Activated T-cell treated with anti-CD3 and anti-CD28 coated beads, Interleukin-2, amount 50 U/mL, for 48 hours (primary cell): ENCODE results near the gene C1orf141.
A peak's percentile ranks its signal among the peaks of the same experiment; 100 is the strongest.
"Not testable (repeated sequence)": the region's sequence is repeated elsewhere in the genome, so short reads cannot be mapped to it uniquely, and the experiment has no call there.

Experiments used
- DNase-seq, 2 experiments: peaks; one replicate each; pipeline ENCODE4 v3.0.0-alpha.2; 2020

The C1orf141 gene

DNA sequence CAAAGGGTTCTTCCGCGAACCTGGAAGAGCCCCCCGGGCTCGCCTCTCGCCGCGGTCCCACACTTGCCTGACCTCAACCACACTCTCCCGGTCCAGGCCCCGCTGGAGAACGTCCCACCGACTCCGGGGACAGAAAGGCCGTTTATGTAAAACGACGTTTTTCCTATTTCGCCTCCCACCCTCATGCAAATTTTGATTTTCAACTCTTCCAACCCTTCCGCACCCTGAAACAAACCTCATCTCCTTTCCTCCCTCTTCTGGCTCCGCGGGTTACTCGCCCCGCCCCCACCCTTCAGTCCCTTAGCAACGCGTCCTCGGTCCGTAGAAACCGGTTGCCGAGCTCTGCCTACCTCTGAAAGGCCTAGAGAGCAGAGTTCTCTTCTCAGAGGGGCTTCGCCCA, at the start of gene C1orf141:
TSS of gene C1orf141 (minus strand) at position 276 of the 400 bp plus-strand sequence. CDS start 7,730 bp downstream, outside the sequence.
- DNase-seq = peak; percentile 38 to 42

DNA sequence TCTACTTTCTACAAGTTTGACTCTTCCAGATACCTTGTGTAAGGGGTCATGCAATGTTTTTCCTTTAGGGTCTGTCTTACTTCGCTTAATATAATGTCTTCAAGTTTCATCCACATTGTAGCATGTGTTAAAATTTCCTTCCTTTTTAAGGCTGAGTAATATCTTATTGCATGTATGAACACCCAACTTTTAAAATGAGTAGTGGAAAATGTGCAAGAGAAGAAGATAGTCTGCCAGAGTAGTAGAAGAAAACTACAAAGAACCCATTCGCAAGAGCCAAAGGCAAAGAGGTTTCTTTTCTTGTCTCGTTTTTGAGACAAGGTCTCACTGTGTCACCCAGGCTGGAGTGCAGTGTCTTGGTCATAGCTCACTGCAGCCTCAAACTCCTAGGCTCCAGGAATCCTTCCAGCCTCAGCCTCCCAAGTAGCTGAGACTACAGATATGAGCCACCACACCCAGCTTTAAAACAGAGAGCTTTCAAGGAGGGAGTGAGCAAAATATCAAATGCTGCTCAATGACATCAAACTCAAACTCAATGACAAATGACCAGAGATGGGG, 40.8 kb upstream of the C1orf141 start:
- DNase-seq = peak in 1 of 2 experiments; percentile 52

DNA sequence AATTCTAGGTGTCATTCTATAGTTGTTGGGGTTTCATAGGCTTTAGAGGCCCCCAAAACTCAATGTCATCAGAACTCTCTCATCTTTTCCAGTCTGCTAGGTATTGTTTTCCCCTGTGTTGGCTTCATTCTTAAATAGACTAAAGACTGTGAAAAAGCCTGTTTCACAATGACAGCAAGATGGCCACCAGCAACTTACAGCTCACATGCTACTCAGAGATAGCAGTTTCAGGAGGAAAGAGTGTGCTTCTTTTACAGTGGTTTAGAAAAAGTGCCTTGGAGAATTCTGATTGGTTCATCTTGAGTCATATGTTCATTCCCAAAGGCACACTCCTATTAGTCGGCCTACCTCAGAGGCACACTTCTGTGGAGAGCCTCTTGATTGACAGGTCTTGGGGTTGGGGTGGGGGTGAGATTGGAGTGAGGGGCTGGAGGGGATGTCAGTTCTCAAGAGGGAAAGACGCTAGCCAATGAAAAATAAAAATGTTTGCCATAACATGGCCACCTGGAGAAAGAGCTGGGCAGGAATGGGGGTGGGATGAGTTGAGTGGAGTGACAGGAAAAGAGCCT, 40.0 kb upstream of the C1orf141 start:
- DNase-seq = peak in 1 of 2 experiments; percentile 49

DNA sequence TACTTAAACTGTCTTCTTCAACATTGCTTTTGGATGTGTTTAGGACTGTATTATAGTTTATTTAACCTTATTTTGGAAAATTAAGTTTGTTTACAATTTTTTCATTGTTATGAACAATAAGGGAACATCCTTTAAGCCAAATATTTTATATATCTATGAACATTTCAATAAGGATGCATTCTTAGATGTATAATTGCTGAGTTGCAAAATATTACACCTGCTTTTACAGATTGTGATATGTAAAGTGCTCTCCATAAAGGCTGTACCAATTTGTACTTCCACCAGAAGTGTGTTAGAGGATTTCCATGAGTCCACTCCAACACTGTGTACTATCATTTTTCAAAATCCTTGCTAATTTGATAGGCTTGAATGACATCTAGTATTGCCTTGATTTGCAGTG, 39.2 kb upstream of the C1orf141 start:
- DNase-seq = no peak

DNA sequence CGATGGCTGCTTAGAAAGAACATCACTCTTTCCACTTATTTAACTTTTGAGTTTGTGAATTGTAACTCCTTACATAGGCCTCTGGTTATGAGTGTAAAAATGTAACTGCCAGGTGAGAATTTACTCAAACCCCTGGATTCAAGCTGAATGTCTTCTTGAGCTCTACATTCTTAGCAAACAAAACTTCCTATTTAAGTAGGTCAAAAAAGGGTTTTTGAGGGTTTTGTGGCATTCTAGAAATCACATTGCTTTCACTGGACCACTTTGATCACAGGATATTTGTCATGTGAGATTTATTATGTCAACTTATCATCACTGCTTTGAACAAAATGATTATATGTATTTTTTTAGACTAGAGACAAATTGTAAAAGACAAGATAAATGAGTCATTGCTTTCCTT, 37.2 kb upstream of the C1orf141 start:
- DNase-seq = no peak

DNA sequence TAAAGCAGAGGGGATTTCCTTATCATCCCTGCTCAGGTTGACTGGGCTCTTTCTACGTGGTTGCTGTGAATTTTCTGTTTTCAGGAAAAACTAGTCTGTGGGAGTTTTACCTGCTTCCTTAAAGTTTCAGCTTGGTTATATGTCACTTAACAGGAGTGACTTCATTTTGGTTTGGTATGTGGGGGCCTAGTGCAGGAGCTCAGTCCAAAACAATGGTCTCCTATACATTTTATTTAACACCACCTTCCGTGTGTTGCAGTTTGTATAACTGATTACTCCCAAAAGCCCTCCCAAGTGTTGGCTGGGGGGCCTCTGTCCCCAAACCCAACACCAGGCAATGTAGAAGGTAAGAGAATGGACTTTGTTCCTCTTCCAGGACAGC, 36.8 kb upstream of the C1orf141 start:
- peak; percentile 63 to 65 for DNase-seq

DNA sequence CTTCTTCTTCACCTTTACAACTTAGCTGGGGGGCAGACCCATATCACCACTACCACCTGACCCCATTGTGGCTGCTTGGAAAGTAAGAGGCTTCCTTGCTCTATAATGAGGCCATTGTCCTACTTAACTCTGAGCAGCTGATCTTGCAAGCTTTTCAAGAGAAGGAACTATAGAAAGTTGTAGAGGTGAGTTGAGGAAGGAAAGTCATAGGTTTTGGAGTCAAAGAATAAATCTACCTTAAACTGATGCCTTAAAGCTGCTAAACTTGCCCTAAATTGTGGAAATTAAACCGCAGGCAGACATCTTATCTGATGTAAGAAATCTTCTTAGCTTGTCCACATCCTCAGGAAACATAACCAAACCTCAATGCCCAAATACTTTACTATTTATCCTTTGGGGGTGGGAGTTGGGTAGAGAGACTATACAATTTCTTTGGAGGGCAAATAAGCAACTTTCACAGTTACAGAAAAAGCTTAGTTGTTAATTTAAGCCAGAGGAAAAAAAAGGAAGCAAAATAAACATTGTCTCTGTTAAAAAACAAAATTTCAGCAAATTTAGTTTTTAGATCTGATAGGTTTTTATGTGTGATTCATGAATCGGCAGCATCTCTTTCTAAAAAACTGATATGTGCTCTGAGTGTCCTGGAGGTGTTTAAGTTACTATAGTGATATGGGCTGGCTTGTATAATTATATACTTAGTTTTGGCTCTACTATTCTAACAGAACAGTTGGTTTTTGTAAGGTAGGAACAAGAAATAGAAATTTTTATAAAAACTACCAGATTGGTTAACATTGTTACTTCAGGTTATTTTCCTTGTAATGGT, 36.2 kb upstream of the C1orf141 start:
- DNase-seq = no peak

DNA sequence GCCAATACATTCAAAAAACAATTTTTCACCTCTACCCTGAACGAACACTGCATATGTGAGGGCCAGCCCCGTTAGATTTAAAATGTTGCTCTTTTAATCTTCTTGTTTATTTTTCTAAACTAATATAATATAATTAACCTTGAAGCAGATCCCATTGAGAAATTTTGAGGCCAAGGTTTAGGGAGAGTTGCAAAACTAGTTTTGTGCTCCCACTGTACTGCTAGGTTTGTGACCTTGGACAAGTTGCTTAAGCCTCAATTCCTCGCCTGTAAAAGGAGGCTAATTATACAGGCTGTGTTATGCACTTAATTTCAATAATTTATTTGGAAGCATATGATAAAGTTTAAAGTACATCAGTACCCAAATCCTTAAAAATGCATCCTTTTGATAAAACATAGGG, 35.2 kb upstream of the C1orf141 start:
- DNase-seq = no peak

DNA sequence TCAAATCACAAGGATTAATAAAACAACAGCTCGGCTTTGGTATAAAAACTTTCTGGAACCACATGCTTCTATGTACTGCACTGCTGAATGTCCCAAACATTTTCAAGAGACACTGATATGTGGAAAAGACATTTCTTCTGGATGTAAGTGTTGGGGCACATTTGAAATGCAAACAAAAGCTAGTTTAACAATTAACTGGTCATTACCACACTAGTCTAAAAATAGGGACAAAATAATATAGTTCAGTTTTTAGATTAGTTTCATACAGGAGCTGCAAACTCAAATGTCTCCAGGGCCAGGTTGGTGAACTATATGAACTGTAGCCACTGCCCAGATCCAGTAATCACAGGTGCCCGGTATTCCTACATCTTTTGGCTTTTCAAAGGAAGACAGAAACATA, 34.7 kb upstream of the C1orf141 start:
- no peak for DNase-seq

DNA sequence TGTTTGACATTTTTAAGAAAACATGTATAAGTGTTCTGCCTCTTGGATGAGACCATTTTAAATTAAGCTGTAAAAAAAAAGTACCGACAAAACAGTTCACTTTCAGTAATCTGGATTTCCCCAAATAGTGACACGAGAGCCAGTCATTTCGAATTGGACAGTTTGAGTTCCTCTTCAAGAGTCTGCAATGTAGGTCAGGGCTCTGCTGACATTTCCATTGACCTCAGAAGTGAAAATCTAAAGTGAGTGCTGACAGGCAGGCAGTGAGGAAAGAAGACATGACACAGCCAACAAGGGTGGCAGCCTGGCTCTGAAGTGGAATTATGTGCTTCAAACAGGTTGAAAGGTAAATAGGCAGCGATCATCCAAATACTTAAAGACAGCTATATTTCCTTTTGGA, 31.4 kb upstream of the C1orf141 start, which contains the start of gene IL23R:
TSS of gene IL23R (plus strand) at position 259 of the 400 bp plus-strand sequence. CDS start 1,667 bp downstream, outside the sequence.
- DNase-seq = peak; percentile 55 to 60

DNA sequence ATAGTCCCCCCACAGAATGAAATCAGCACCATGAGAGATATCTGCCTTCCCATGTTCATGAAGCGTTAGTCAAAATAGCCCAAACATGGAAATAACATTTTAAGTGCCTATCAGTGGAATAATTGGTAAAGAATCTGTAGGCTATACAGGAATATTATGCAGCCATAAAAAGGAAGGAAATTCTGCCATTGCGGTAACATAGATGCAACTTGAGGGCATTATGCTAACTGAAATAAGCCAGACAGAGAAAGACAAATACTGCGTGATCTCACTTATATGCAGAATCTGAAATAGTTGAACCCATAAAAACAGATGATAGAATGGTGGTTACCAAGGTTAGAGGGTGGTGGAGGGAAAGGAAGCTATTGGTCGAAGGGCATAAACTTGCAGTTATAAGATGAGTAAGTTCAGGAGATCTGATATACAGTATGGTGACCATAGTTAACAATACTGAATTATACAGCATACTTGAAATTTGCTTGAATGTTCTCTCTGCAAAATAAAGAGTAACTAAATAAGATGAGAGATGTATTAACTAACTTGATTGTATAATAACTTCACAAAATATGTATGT, 30.8 kb upstream of the C1orf141 start:
- no peak for DNase-seq

DNA sequence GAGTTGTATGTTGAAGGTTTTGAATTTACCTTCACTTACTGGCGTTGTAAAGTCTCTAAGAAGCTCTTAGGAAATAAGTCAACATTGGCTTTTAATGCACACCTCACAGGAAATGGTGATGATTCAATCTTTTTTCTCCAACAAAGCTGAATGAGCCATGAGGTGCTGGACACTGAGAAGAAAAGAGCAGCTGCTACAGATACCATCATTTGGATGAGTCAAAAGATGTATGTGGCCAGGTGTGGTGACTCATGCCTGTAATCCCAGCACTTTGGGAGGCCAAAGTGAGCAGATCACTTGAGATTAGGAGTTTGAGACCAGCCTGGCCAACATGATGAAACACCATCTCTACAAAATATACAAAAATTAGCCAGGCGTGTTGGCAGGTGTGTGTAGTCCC, 28.2 kb upstream of the C1orf141 start:
- DNase-seq = peak; percentile 65 to 68

DNA sequence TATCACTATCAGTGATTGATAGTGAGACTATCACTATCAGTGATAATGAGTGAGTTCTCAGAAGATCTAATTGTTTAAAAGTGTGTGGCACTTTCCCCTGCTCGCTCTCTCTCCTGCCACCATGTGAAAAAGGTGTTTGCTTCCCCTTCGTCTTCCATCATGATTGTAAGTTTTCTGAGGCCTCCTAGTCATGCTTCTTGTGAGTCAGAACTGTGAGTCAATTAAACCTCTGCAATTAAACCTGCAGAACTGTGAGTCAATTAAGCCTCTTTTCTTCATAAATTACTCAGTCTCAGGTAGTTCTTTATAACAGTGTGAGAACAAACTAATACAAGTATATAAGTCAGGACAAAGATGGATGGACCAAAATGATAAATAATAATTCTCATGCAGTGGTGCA, 24.5 kb upstream of the C1orf141 start:
- peak in 1 of 2 experiments; percentile 44 for DNase-seq

DNA sequence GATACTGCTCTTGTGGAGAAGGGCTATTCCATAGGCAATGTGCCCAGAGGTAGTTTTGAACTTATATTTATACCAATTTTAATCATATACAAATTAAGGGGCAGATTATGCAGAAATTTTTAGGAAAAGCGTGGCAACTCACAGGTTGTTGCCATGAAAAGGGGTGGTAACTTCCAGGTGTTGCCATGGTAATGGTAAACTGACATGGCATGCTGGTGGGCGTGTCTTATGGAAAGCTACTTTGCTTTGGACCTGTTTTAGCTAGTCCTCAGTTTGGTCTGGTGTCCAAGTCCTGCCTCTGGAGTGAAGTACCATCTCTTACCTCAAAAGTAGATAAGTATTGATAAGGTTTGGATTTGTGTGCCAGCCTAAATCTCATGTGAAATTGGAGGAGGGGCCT, 23.6 kb upstream of the C1orf141 start:
- DNase-seq = no peak

DNA sequence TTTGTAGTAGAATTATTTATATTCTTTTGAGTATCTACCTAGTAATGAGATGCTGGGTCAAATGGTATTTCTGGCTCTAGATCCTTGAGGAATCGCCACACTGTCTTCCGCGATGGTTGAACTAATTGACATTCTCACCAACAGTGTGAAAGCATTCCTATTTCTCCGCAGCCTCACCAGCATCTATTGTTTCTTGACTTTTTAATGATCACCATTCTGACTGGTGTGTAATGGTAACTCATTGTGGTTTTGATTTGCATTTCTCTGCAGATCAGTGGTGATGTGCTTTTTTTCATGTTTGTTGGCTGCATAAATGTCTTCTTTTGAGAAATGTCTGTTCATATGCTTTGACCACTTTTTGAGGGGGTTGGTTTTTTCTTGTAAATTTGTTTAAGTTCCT, 16.2 kb upstream of the C1orf141 start:
- DNase-seq = no peak

DNA sequence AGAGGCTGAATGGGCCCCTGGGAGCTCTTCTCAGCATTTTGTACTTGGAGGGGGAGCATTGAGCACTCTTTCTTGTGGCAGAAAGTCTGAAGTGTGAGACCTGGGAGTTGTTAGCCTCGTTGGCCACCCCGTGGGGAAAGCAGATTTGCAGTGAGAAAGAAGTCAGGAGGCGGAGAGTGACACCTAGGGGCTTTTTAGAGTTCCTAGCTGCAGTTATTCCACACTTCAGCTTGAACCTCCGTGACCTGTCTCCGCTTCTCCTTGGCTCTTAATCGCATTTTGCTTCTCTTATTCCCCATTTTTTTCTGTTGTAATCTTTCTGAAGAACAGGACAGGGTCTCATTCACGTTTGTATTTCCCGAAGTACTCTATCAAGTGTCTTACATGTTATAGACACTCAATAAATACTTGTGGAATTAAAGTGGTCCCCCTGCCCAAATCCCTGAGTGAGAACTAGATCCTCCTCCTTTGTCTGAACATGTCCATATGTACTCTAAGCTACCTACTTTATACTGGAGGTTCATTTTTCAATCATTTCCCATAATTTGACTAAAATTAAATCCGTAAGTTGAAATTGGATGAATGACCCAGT, 14.5 kb upstream of the C1orf141 start:
- peak; percentile 69 for DNase-seq

DNA sequence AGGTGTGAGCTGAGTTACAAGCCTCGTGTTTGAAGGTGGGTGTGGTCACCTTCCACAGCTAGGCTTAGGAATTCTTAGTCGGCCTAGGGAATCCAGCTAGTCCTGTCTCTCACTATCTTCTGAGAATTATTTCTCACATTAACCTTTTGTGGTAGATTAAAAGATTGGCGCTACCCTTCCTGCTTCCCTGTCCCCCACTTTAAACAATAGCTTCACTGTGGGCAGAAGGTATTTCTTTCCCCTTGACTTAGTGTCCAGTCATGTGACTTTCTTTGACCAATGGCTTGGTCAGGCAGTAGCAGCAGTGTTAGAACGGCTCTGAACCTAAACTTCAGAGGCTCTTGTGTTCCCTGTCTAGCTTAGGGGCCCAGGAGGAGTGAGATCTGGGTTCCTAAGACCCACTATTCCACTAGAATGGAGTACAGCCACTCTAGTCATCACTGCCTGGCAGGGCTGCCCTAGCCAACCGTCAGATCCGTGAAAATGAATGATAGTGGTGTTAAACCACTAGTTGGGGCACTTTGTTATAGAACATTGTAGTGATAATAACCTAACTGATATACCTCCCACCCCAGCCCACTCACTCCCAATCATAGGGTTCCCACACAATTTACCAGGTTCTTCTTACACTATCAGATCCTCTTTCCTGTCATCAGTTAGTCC, 13.9 kb upstream of the C1orf141 start:
- no peak for DNase-seq

DNA sequence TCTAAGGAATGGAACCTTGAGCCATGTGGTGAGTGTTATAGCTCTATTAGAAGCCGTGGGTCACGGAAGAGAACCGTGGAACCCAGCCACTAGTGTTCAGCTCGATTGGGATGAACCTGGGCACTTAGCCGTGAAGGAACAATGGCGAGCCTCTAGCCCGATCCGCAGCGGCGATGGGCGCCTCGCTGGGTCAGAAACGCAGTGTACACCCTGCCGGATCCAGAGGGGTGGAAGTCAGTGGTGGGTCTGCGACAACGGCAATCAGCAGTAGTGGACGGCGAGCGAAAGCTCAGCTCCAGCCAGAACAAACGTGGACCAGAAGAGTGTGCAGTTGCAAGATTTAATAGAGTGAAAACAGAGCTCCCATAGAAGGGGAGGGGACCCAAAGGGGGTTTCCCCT, 13.2 kb upstream of the C1orf141 start:
- DNase-seq = not testable (repeated sequence)

DNA sequence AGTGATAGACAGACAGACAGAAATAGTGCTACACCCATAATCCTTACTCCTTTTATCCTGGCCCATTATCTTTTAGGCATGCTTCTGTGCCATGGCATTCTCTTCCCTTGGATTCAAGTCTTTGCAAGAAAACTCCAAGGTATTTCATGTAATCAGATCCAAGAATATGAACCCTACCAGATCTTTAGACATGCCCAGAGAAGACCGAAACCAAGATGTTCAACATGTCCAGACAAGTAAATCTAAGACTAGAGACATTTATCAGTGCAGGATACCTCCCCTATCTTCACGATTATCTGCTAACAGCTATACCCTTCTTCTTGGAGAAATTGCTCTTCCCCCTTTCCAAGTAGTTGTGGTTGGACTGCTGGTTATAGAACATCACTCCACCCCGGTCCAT, 11.8 kb upstream of the C1orf141 start:
- no peak for DNase-seq

DNA sequence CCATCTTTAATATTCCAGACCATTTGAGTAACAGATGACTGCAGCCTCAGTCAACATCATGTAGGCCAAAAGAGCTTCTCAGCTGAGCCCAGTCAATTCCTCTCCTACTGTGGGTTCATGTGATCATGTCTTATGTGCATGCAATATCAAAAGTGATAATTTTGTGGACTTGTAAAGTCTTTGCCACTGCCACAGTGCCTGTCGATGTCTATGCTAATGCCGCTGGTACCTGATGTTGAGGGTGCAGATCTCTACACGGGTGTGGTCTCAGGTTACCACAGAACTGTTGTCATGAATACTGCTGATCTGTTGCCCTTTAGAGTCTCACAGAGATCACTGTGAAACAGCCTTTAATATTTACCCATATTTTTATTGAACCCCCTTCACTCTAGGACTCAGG, 11.3 kb upstream of the C1orf141 start:
- no peak for DNase-seq

DNA sequence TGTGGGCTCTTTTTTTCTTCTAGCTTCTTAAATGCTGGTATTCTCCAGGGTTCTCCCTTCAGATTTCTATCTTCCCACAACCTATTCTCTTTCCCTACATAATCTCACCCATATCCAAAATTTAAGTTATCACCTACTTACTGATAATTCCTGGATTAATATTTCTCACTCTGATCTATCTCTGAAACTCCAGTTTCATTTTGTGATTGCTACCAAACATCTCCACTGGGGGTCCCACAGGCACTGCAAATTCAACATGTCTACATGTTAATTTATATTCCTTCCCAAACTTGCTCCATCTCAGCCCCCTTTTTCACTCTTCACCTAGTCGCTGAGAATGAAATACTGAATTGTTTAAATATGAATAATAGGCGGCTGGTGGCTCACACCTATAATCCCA, 9.9 kb upstream of the C1orf141 start:
- no peak for DNase-seq

DNA sequence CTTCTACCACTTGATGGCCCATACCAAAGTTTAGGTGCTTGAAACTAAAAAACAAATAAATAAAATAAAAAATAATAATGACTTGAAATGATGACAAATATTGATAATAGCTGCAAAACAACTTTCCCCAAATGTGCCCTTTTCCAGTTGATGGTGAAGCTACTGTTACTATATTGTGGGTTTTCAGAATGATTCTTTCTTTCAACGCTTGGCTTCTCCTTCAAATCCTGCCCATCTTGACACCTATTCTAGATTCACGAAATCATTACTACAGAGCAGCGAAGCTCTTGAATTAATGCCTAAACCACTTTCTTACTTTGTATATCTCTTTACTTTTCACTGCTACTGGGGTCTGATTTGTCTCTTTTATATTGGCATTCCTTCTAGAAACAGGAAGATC, 9.2 kb upstream of the C1orf141 start:
- DNase-seq = no peak

DNA sequence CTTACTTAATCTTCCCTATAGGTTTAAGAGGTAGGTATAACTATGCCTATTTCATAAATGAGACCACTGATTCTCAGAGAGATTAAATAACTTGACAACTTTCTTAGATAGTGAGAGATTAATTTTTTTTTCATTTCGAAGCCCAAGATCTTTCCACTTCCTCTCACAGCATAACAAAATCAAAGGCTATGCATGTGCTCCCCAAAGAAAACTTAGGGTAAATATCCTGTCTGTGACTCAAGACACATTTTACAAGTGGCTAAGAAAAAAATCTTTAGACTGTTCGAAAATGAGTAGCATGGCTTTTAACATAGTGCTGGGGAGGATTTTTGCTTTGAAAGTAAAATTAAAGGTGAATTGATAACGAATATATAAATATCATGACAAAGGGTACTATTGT, 8.2 kb upstream of the C1orf141 start:
- no peak for DNase-seq
